Ramos (cell line): ENCODE measurements around the gene NUBP1.

Source experiments
- in situ Hi-C: fragments of 300-500 bp; cut with MboI; formaldehyde crosslinking; loops from one replicate; pipeline ENCODE4 v1.14.3; 2022; ENCODE audit warnings: low sequenced_read_pairs; ENCODE audit not compliant: unreplicated experiment

NUBP1 gene

GRCh38 chr16:10743610-10744369 is at the start of gene NUBP1:
TSS of gene NUBP1 (plus strand) at chr16:10743842. CDS start at chr16:10743864, 22 bp downstream.
- in situ Hi-C loops = loop anchor here (10.0 to 25.0 kb wide), 2 partner anchors 171 to 481 kb away; no protein-coding TSS in a partner anchor

- in situ Hi-C loops = no loop called here
Observed at GRCh38 chr16:10693889-10694288, 49.8 kb upstream of the NUBP1 start.

- in situ Hi-C loops = no loop called here
Observed at GRCh38 chr16:10694306-10694705, 49.3 kb upstream of the NUBP1 start.

GRCh38 chr16:10694830-10695229 is 48.8 kb upstream of the NUBP1 start, which contains the start of gene TEKT5:
TSS of gene TEKT5 (minus strand) at chr16:10694930. CDS start at chr16:10694873, 57 bp downstream.
- in situ Hi-C loops = no loop called here

- in situ Hi-C loops = no loop called here
Observed at GRCh38 chr16:10699756-10700155, 43.9 kb upstream of the NUBP1 start.

GRCh38 chr16:10708969-10709368 is 34.7 kb upstream of the NUBP1 start:
- in situ Hi-C loops = no loop called here

GRCh38 chr16:10728003-10728887 is 15.4 kb upstream of the NUBP1 start:
- in situ Hi-C loops = loop anchor here (25.0 kb wide), 1 partner anchor 466 kb away; no protein-coding TSS in a partner anchor

- in situ Hi-C loops = loop anchor here (25.0 kb wide), 1 partner anchor 467 kb away; no protein-coding TSS in a partner anchor
Observed at GRCh38 chr16:10729104-10730048, 14.3 kb upstream of the NUBP1 start.

- in situ Hi-C loops = loop anchor here (25.0 kb wide), 1 partner anchor 469 kb away; no protein-coding TSS in a partner anchor
Observed at GRCh38 chr16:10731790-10732189, 11.9 kb upstream of the NUBP1 start.

- in situ Hi-C loops = loop anchor here (5.0 to 25.0 kb wide), 2 partner anchors 225 to 475 kb away; no protein-coding TSS in a partner anchor
Observed at GRCh38 chr16:10737068-10737625, 6.5 kb upstream of the NUBP1 start.

- in situ Hi-C loops = loop anchor here (5.0 to 25.0 kb wide), 2 partner anchors 226 to 476 kb away; no protein-coding TSS in a partner anchor
Observed at GRCh38 chr16:10738231-10739077, 5.2 kb upstream of the NUBP1 start.

- in situ Hi-C loops = loop anchor here (5.0 to 25.0 kb wide), 3 partner anchors 175 to 478 kb away; no protein-coding TSS in a partner anchor
Observed at GRCh38 chr16:10740000-10740844, 3.4 kb upstream of the NUBP1 start.

- in situ Hi-C loops = loop anchor here (10.0 to 25.0 kb wide), 2 partner anchors 174 to 479 kb away; no protein-coding TSS in a partner anchor
Observed at GRCh38 chr16:10740845-10741208, 2.8 kb upstream of the NUBP1 start.

- in situ Hi-C loops = loop anchor here (10.0 to 25.0 kb wide), 2 partner anchors 174 to 479 kb away; no protein-coding TSS in a partner anchor
Observed at GRCh38 chr16:10741249-10741648, 2.4 kb upstream of the NUBP1 start.

GRCh38 chr16:10741844-10742243 is 1.8 kb upstream of the NUBP1 start:
- in situ Hi-C loops = loop anchor here (10.0 to 25.0 kb wide), 2 partner anchors 173 to 480 kb away; no protein-coding TSS in a partner anchor

- in situ Hi-C loops = loop anchor here (10.0 to 25.0 kb wide), 2 partner anchors 172 to 481 kb away; no protein-coding TSS in a partner anchor
Observed at GRCh38 chr16:10743227-10743609, 424 bp upstream of the NUBP1 start.
